IPS-15b (cell line): ENCODE results near the gene MTUS2.

Experiments
- H3K27me3 ChIP-seq: one replicate; pipeline ENCODE4 v1.6.1; 2013; ENCODE audit warnings: low read length; ENCODE audit not compliant: control insufficient read depth, insufficient read depth
- H3K36me3 ChIP-seq: one replicate; pipeline ENCODE4 v1.6.1; 2013; ENCODE audit warnings: low read length; ENCODE audit not compliant: control insufficient read depth, insufficient read depth
- H3K4me1 ChIP-seq: one replicate; pipeline ENCODE4 v1.6.1; 2013; ENCODE audit warnings: mild to moderate bottlenecking, low read length; ENCODE audit not compliant: control insufficient read depth, insufficient read depth
- H3K4me3 ChIP-seq: one replicate; pipeline ENCODE4 v1.5.1; 2013; ENCODE audit warnings: low read depth, low read length
- H3K9ac ChIP-seq: one replicate; pipeline ENCODE4 v1.6.1; 2013; ENCODE audit warnings: low read depth, mild to moderate bottlenecking, low read length
- H3K9me3 ChIP-seq: one replicate; pipeline ENCODE4 v1.6.1; 2013; ENCODE audit warnings: mild to moderate bottlenecking, low read length; ENCODE audit not compliant: control insufficient read depth, insufficient read depth

MTUS2 gene

GRCh38 chr13:29271606-29272005 lies 451.5 kb downstream of the MTUS2 start:
- no peak overlapping the region for H3K9ac ChIP-seq
- no peaks in the 10 kb centered on the region for H3K4me1 ChIP-seq
- no peaks in the 10 kb centered on the region for H3K36me3 ChIP-seq
- no peak overlapping the region for H3K4me3 ChIP-seq
- H3K27me3 ChIP-seq = no peaks in the 10 kb centered on the region
- H3K9me3 ChIP-seq = no peaks in the 10 kb centered on the region

DNA sequence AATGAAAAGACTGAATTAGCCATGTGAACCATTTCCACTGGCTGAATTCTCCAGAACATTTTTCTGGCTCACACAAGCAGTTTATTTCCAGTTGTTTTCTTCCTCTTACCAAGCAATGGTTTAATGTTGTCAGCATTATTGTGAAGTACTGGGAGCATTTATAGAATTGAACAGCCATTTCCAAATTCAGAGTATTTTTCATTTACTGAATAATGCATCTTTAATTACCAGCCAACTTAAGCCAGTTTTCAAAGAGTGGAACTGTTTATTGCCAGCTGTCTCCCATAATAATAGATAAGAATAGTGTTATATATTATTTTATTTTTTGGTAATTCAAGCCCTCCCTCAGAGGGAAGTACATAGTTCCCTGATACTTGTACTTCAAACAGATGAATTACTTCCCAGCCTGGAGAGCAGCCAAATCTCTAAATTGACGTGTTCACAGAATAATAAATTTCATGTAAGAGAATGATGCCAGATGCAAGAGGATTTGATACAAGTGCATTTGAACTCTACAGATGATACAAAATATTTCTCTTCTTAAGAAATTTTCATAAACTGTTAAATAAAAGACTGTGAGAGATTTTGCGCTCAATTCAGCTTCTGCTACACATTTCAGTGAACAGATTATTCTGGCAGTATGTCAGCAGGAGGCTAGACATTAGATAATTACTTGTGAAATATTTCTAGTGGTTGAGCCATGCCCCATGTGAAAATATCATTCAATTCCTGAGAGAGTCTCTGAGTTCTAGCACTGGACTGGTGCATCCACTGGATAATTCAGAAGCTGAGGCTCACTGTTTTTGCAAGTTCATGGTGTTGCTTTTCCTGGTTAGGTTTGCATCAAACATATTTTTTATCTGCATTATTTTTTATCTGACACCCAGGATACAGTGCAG lies 459.5 kb downstream of the MTUS2 start:
- no peaks in the 10 kb centered on the region for H3K36me3 ChIP-seq
- H3K27me3 ChIP-seq = no peaks in the 10 kb centered on the region
- H3K9ac ChIP-seq = no peak overlapping the region
- H3K4me3 ChIP-seq = no peak overlapping the region
- no peaks in the 10 kb centered on the region for H3K4me1 ChIP-seq
- H3K9me3 ChIP-seq = no peaks in the 10 kb centered on the region

DNA sequence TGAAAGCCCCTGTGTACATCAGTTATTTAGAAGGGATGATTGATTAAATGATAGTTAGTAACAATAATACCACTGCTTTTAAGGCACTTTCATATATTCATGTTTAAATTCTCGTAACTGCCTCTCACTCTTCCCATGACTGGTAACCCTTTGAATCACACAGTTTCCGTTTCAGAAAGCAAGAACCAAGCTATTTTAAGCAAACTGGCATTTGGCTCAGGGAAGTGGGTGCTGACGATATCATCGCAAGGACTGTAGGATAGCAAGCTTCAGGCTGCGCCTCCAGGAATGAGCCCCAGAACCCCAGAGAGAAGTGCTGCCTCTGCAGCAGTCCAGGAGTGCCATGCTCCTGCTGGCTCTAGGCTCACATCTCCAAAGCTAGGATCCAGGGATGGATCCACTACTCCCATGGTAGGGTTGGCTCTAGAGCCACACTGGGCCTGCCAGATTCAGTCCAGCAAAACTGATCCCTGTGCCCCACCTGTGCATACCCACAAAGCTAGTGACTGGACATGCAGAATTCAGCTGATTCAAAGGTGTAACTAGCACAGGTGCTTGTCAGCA lies 461.9 kb downstream of the MTUS2 start:
- Histone ChIP-seq H3K9me3 (no peaks in the 10 kb centered on the region), H3K9ac (no peak overlapping the region), H3K27me3 (no peaks in the 10 kb centered on the region)

DNA sequence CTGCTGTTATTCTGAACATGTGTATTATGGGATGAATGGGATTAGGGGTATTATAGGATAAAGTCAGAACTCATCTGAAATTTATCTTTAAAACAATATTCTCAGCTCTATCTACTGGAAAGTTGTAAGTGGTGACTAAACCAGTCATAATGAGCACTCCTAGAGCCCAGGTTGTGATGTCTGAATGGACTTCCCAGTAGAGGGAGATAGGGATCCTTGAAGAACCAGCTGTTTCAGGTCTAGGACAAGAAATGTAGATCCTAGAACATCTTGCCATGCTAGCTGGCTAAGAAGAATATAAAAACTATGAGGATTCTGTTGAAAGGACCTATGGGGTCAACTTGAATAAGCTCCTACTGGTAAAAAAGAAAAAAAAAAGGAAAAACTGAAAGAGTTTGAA lies 464.6 kb downstream of the MTUS2 start:
- no peaks in the 10 kb centered on the region for H3K36me3 ChIP-seq
- no peaks in the 10 kb centered on the region for H3K27me3 ChIP-seq
- no peaks in the 10 kb centered on the region for H3K9me3 ChIP-seq
- no peak overlapping the region for H3K4me3 ChIP-seq
- H3K9ac ChIP-seq = no peak overlapping the region
- no peaks in the 10 kb centered on the region for H3K4me1 ChIP-seq

More for the DNA sequence above, 461.9 kb downstream of the MTUS2 start:
- Histone ChIP-seq H3K36me3 (no peaks in the 10 kb centered on the region), H3K4me1 (no peaks in the 10 kb centered on the region), H3K4me3 (no peak overlapping the region)

DNA sequence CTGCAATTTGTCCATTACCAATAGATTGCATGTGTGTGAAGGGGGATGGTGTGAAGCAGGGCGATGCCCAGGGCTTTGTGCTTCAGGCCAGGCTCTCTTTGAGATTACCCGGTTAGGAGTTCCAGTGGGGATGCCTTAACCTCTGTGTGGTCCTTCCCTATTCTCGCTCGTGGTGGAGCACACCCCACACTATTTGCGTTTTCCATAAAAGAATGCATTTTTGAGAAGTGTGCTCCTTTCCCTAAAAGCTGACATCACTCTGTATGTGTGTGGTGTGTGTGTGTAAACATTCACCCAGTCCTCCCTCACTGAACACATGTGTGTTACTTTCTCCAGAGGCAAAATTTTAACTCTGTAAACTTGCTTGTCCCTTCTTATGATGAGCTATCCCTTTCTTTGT lies 467.1 kb downstream of the MTUS2 start:
- Histone ChIP-seq H3K4me3 (no peak overlapping the region), H3K9ac (no peak overlapping the region), H3K36me3 (no peaks in the 10 kb centered on the region)

GRCh38 chr13:29292045-29292444 lies 471.9 kb downstream of the MTUS2 start:
- Histone ChIP-seq H3K9me3 (no peaks in the 10 kb centered on the region), H3K4me3 (no peak overlapping the region), H3K4me1 (no peaks in the 10 kb centered on the region), H3K27me3 (no peaks in the 10 kb centered on the region), H3K36me3 (no peaks in the 10 kb centered on the region), H3K9ac (no peak overlapping the region)

More for the DNA sequence above, 467.1 kb downstream of the MTUS2 start:
- H3K4me1 ChIP-seq = no peaks in the 10 kb centered on the region
- H3K9me3 ChIP-seq = no peaks in the 10 kb centered on the region
- H3K27me3 ChIP-seq = no peaks in the 10 kb centered on the region

DNA sequence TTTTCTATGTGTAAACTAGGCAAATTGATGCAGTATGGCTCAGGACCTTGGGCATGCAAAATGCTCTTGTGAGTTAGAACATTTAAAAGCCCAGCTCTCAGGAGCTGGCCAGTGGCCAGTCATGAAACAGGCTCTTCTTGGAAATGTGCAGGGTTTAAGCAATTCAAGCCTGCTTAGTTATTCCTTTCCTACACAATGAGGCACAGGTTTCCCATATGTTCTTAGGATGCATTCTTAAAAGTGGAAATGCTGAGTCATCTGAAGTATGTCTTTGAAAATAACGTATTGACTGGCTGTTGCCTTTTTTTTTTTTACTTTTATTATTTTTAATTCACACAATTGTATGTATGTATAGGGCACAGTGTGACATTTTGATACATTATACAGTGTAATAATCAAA lies 474.7 kb downstream of the MTUS2 start:
- H3K36me3 ChIP-seq = no peaks in the 10 kb centered on the region
- no peaks in the 10 kb centered on the region for H3K9me3 ChIP-seq
- H3K4me1 ChIP-seq = no peaks in the 10 kb centered on the region
- H3K9ac ChIP-seq = no peak overlapping the region
- no peaks in the 10 kb centered on the region for H3K27me3 ChIP-seq
- H3K4me3 ChIP-seq = no peak overlapping the region

- Histone ChIP-seq H3K4me1 (no peaks in the 10 kb centered on the region), H3K4me3 (no peak overlapping the region), H3K9me3 (no peaks in the 10 kb centered on the region), H3K9ac (no peak overlapping the region), H3K27me3 (no peaks in the 10 kb centered on the region), H3K36me3 (no peaks in the 10 kb centered on the region)
Observed at GRCh38 chr13:29301027-29301426, 480.9 kb downstream of the MTUS2 start.

DNA sequence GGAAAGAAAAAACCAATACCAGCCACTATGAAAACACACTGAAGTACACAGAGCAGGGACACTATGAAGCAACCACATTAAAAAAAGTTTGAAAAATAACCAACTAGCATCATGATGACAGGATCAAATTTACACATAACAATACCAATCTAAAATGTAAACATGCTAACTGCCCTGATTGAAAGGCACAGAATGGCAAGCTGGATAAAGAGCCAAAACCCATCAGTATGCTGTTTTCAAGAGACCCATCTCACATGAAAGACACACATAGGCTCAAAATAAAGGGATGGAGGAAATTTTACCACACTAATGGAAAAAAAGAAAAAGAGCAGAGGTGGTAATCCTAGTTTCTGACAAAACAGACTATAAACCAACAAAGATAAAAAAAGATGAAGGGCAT lies 484.0 kb downstream of the MTUS2 start:
- Histone ChIP-seq H3K4me3 (no peak overlapping the region), H3K27me3 (no peaks in the 10 kb centered on the region), H3K36me3 (no peaks in the 10 kb centered on the region), H3K4me1 (no peaks in the 10 kb centered on the region), H3K9ac (no peak overlapping the region), H3K9me3 (no peaks in the 10 kb centered on the region)

DNA sequence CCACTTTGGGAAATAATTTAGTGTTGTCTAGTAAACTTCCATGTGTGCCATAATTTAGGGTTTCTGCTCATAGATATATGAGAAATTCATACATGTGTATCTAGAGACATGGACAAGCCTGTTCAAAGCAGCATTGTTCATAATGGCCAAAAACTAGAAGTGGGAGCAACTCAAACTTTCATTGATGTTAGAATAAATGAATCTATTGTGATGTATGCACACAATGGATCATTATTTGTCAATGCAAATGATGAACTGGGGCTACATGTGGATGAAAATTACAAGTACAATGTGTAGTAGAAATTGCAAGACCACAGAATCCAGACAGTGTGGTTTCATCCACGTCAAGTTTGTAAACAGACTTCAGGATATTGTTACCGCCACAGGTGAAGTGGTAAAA lies 490.7 kb downstream of the MTUS2 start:
- H3K9ac ChIP-seq = no peak overlapping the region
- H3K4me1 ChIP-seq = no peaks in the 10 kb centered on the region
- H3K36me3 ChIP-seq = no peaks in the 10 kb centered on the region
- no peaks in the 10 kb centered on the region for H3K27me3 ChIP-seq
- no peaks in the 10 kb centered on the region for H3K9me3 ChIP-seq
- H3K4me3 ChIP-seq = no peak overlapping the region

DNA sequence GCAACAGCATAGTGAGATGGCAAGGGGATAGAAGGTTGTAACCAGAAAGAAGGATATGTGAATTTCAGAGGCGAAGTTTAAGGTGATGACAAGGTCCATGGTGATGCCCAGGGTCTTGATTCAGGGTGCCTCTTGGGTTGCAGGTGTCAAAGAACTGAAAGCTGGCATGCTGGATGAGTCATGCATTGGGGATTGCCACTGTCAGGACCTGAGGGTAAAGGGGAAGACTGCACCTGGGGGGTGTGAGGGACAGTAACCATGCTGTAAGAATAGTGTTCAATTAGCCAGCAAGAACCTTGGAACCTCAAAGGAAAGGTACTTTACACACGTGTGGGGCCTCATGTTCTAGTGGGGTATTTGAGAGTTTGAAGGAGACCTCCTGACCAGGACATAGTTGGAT lies 495.7 kb downstream of the MTUS2 start:
- Histone ChIP-seq H3K4me1 (no peaks in the 10 kb centered on the region), H3K4me3 (no peak overlapping the region), H3K36me3 (no peaks in the 10 kb centered on the region), H3K9me3 (no peaks in the 10 kb centered on the region), H3K9ac (no peak overlapping the region), H3K27me3 (no peaks in the 10 kb centered on the region)

DNA sequence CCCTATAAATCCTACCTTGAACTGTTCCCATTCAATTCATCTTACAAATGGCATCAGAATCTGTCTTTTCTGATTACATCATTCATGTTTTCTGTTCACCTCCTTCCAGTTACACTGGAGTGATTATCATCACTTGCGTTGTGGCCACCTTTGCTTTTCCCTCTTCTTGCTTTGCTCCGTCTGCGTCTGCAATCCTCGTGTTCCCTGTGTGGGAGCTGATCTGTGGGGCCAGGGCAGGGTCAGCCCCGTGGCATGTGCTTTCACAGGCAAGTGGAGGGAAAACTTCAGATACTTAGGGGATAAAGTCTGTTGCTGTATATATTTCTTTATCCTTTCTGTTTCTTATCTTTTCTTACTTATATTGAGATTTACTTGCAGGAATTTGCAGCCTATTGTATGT lies 497.7 kb downstream of the MTUS2 start:
- Histone ChIP-seq H3K4me3 (no peak overlapping the region), H3K4me1 (no peaks in the 10 kb centered on the region), H3K27me3 (no peaks in the 10 kb centered on the region), H3K9me3 (no peaks in the 10 kb centered on the region), H3K36me3 (no peaks in the 10 kb centered on the region), H3K9ac (no peak overlapping the region)
